Left colon (tissue), 2 donors: ENCODE data around the gene NETO2. TPM values are rescaled to one million over a fixed set of nuclear protein-coding genes. Genes with fewer than 3 reads are reported as not detected.
"Not testable (repeated sequence)": the region's sequence is repeated elsewhere in the genome, so short reads cannot be mapped to it uniquely, and the experiment has no call there.

ENCODE experiments used
- ATAC-seq: fragments of 200-7000 bp; cut with Tn5 transposase; one replicate; pipeline ENCODE4 v1.9.1; 2020; ENCODE audit warnings: mild to moderate bottlenecking, moderate library complexity
- DNase-seq, 2 donors: peaks; one replicate each; pipeline ENCODE4 v3.0.0-alpha.2; 2020
- intact Hi-C, 2 donors: fragments of 100-400 bp; cut with DNase I in 1 of 2; cut with micrococcal nuclease in 1 of 2; formaldehyde crosslinking; loops; one replicate each; pipeline versions ENCODE4 v1.11.2 to v1.14.0; 2022; cut with DNase I, micrococcal nuclease
- total RNA-seq, 2 donors: library from RNA; stranded (reverse); fragmentation: NEBNext Ultra II Directional; extraction: Animal tissue kit (Norgen Biotek cat#: 25700); gene quantifications; one replicate each; pipeline ENCODE4 v1.2.1, GENCODE V29; 2021
- donor health status: DM: no; HTN: no; CAD: no.
- donor health status: DM: yes; HTN: yes; CAD: no.

The NETO2 gene
- total RNA-seq, 2 donors from 2014 or later, result 3.0 to 28.0 TPM

DNA sequence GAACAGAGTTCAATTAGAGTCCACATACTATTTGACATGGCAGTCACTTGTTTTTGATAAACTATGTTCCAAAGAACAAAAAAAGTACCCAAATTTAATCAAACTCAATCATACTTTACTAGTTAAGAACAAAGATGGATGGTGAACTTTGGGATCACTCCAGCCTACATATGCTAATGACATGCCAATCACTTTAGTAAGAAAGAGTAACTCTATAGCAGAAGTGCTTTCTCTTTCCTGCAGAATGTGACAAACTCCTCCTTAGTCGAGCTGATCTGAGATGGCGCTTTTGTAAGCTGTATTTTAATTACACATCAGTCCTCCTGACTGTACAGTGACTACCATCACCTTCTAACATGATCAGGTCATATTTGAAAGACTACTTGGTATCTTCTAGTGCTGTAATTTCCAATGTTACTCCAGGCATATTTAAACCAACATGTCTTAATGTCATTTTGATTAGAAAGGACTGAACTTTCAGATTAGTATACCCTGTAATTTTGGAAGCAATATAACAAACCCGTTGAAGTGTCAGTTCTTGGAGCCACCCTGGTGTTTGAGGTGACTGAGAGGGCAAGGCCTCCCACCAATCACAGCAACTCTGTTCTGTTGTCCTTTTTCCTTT is 4.1 kb downstream of the NETO2 start:
- DNase-seq, result no peak
- ATAC-seq, result no peak
- intact Hi-C loops, result loop anchor here in 1 of 2 donors (10.0 kb wide), 1 partner anchor 1025 kb away; no protein-coding TSS in a partner anchor

- DNase-seq, ATAC-seq, intact Hi-C loops: not testable (repeated sequence)
These were observed 5.8 kb downstream of the NETO2 start for GRCh38 chr16:47137925-47138324.

DNA sequence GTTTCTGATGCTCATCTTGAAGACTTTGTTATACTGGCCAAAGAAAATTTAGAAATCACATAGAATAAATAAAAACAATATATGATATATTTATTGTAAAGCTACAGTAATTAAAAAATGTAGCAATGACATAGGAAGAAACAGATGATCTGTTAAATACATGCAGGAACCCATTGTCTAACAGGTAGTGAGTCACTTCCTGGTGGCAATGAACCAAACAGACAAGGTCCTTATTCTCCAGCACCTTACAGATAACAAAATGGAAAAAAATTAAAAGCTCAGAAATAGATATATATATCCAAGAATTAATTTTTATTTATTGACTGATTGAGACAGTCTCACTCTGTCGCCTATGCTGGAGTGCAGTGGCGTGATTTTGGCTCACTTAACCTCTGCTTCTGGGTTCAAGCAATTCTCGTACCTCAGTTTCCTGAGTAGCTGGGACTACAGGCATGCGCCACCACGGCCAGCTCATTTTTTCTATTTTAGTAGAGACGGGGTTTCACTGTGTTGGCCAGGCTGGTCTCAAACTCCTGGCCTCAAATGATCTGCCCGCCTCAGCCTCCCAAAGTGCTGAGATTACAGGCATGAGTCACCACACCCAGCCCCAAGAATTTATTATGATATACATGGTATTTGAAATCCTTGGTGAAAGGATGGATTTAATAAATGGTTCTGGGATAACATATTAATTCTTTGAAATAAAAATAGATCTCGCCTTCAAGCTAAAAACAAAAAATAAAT is 7.5 kb downstream of the NETO2 start:
- peak; percentile 71 for ATAC-seq
- no peak for DNase-seq
- intact Hi-C loops, result no loop called here

GRCh38 chr16:47134550-47134949 is 9.2 kb downstream of the NETO2 start:
- DNase-seq (no peak), ATAC-seq (peak; percentile 81)
- intact Hi-C loops, result no loop called here

- DNase-seq (no peak), ATAC-seq (no peak)
- intact Hi-C loops, result no loop called here
These were observed 11.4 kb downstream of the NETO2 start for GRCh38 chr16:47132308-47132707.

- intact Hi-C loops, result no loop called here
- no peak for DNase-seq
- ATAC-seq, result peak; percentile 52
These were observed 13.8 kb downstream of the NETO2 start for GRCh38 chr16:47129755-47130435.

DNA sequence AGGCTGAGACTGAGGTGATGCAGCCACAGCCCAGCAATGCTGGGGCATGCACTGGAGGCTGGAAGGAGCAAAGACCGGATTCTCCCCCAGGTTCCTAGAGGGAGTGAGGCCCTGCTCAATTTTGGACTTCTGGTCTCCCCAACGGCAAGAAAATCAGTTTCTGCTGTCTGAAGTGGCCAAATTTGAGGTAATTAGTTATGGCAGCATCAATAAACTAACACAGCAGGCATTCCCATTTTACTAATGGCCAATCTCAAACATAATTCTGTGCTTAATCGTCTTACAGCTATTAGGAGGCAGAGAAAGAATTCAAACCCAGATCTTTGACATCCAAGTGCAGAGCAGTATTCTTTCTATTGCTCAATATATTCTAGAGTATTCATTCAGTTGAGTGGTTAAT is 16.2 kb downstream of the NETO2 start:
- intact Hi-C loops, result no loop called here
- no peak for ATAC-seq
- DNase-seq, result no peak

GRCh38 chr16:47125757-47126156 is 18.0 kb downstream of the NETO2 start:
- ATAC-seq, result no peak
- no peak for DNase-seq
- intact Hi-C loops, result no loop called here

GRCh38 chr16:47113130-47113529 is 30.6 kb downstream of the NETO2 start:
- DNase-seq (no peak), ATAC-seq (no peak)
- intact Hi-C loops, result no loop called here

DNA sequence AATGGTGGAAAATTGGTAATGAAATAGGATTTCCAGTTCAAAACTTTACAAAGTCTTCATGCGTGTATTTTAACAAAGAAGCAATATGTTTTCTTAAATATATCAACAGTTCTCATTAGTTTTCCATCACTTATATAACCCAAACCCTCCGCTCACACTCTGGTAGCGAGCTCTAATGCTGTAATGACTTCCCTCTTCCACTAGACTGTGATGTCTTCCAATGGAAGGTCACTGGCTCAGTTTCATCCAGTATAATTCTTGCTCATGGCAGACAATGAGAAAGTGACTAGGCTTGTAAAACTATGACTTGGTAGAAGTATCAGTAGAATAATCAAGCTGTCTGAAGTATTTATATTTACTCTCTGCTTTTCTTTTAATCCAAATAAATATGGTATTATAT is 32.8 kb downstream of the NETO2 start:
- no peak for DNase-seq
- peak; percentile 38 for ATAC-seq
- intact Hi-C loops, result no loop called here

GRCh38 chr16:47109361-47109760 is 34.4 kb downstream of the NETO2 start:
- no peak for ATAC-seq

DNA sequence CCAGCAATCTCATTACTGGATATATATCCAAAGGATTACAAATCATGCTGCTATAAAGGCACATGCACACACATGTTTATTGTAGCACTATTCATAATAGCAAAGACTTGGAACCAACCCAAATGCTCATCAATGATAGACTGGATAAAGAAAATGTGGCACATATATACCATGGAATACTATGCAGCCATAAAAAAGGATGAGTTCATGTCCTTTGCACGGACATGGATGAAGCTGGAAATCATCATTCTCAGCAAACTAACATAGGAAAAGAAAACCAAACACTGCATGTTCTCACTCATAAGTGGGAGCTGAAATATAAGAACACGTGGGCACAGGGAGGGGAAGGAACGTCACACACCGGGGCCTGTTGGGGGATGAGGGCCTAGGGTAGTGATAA is 40.8 kb downstream of the NETO2 start:
- ATAC-seq, DNase-seq, intact Hi-C loops: not testable (repeated sequence)

More at GRCh38 chr16:47109361-47109760, 34.4 kb downstream of the NETO2 start:
- DNase-seq, result no peak
- intact Hi-C loops, result no loop called here

- DNase-seq, intact Hi-C loops, ATAC-seq: not testable (repeated sequence)
These were observed 46.6 kb downstream of the NETO2 start for GRCh38 chr16:47097154-47097553.

DNA sequence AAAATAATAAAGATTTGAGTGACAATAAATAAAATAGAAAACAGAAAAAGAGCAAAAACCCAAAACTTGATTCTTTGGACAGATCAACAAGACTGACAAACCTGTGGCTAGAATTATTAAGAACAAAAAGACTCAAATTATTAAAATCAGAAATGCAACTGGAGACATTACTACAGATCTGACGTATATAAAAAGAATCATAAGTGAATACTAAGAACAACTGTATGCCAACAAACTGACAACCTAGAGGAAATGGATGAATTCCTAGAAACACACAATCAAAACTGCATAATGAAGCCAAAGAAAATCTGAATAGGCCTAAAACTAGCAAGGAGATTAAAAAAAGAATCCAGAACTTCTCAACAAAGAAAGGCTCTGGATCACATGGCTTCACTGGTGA is 47.4 kb downstream of the NETO2 start:
- ATAC-seq (no peak), DNase-seq (no peak)

DNA sequence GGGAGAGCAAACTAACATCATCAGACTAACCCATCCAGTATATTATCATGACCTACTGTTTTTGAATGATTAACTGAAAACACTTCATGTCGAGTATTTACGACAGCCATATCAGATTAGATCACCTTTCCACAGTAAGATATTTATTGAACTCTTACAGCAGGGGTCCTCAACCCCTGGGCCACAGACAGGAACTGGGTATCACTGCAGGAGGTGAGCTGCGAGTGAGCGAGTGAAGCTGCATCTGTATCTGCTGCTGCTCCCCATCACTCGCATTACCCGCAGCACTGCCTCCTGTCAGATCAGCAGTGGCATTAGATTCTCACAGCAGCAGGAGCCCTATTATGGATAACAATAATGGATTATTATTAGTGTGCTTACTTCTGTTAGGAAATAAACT is 59.5 kb downstream of the NETO2 start:
- DNase-seq (no peak), ATAC-seq (no peak)
- intact Hi-C loops, result no loop called here

More for the DNA sequence above, 47.4 kb downstream of the NETO2 start:
- intact Hi-C loops, result no loop called here

DNA sequence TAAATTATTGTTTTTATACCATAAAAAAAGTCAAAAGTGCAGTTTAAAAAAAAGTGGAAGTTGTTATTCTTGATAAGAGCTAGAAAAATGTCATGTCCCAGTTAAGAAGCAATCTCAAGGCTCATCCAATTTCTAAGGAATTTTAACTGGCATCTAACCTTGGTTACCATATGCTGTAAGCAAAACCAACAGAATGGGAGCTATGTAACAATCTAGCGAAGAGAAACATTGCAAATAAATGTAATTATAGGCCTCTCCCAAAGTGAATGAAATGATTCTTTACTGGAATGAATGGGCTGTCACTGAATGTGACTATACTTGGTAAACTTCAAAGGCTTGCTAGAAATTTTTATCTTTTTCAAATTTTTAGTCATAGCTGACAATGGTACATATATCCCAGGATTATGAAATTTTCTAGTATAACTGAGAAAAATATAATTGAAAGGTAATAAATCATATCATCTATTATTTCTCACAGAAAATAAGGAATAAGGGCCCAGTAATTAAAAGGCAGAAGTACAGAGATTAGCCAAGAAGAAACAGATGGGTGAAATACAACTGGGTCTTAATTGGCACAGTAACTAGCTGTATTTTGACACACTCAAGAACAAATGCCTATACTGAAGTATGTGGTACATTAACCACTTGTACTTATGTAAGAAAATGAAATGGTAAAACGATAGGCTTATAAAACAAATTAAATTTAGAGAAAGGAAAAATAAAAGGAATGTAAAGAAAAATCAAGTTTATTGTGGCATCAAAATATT is 61.5 kb downstream of the NETO2 start:
- no peak for ATAC-seq
- intact Hi-C loops, result no loop called here
- DNase-seq, result no peak

GRCh38 chr16:47081115-47081514 is 62.6 kb downstream of the NETO2 start:
- ATAC-seq, result no peak
- intact Hi-C loops, result no loop called here
- DNase-seq, result no peak

DNA sequence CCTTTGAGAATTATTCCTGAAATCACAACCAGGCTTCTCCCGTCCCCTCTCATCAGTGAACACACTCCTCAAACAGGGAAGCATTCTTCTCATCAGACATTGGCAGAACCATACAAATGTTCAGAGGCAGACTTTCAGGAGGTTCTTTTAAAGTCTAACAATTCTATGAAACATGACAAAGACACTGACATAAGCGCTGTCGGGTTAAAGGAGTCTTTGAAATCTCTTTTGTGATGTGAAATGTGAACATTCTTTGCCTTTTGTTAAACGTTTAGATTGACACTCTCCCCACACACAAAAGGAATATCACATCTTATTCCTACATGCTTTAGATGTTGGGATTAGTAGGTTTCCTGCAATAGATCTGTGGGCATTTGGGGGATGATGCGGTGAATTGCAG is 63.9 kb downstream of the NETO2 start:
- ATAC-seq (no peak), DNase-seq (no peak)
- intact Hi-C loops, result no loop called here
